Kasumi-1 (cell line): ENCODE data around the gene PLSCR2.
"Not testable (repeated sequence)": the region's sequence is repeated elsewhere in the genome, so short reads cannot be mapped to it uniquely, and the experiment has no call there.

Experiments
- DNase-seq, 2 experiments: peaks; one replicate each; lab custom pipeline; 2025; lab: John Stamatoyannopoulos, UW

The PLSCR2 gene

DNA sequence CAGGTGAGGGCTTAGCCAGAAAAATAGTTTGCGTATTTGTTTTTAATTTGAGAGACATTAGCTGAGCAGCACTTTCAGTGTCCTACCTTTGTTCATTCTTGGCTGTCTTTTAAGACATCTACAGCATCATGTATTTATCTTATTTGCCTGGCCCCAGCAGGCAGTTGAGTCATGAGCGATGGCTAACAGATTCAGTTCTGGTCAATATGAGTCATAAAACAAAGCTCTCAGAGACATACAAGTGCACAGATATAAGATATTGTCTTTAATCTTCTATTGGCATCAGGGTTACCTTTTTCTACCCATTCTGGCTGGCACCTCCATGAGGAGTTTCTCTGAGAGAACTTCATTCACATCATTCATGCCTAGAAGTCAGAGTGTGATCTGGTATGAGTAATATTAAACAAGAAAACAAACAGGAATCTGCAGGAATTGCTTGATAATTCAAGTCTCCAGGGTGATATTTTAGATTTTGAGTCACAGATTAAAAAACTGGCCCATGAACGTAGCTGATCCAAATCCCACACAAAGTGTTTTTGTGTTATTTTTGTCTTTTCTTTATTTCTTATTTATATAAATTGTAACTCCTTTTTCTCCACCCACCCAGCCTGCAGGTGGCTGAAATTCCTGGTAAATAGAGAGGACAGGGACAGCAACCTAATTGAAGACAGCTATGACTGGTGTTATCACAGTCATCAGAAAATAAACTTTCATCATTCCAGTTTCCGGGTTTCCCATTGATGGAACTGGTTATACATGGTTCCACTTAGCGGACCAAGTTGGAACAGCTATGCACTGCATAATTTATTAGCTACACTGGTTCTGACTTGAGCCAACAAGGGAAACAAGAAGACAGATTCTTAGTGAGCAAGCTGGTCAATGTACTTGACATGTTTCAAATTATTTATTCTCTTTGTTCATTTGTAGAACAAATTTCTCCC lies 47.3 kb downstream of the PLSCR2 start:
- no peak for DNase-seq

GRCh38 chr3:146416366-146416765 lies 53.0 kb downstream of the PLSCR2 start:
- DNase-seq, result no peak

DNA sequence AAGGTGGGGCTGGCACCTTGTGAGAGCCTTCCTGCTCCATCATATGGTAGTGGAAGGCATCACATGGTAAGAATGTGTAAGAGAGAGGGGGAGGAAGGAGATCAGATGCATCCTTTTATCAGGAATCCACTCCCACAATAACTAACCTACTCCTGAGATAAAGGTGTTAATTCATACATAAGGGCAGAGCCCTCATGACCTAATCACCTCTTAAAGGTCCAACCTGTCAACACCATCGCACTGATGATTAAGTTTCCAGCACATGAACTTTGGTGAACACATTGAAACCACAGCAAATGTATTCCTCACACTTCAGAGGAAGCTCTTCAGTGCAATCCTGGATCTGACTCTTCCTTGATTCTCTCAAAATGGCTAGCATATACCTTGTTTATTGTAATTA lies 55.4 kb downstream of the PLSCR2 start:
- no peak for DNase-seq

DNA sequence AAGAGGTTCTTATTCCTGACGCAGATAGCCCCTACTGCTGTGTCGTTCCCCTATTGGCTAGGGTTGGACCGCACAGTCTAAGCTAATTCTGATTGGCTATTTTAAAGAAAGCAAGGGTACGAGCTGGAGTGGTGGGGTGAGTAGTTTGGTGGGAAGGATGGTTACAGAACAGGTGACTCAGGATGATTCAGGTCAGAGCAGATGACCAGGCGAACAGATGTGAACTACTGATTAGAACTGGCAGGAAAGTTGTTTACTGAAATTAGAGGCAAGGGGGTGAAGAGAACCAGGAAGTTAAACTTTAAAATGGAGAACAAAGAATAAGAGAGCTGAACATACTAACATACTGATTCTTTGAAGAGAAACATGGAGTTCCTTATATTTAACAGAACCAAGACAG lies 56.6 kb downstream of the PLSCR2 start:
- DNase-seq, result not testable (repeated sequence)

GRCh38 chr3:146407956-146408355 lies 61.4 kb downstream of the PLSCR2 start:
- no peak for DNase-seq

GRCh38 chr3:146404436-146404835 lies 64.9 kb downstream of the PLSCR2 start:
- DNase-seq, result no peak

DNA sequence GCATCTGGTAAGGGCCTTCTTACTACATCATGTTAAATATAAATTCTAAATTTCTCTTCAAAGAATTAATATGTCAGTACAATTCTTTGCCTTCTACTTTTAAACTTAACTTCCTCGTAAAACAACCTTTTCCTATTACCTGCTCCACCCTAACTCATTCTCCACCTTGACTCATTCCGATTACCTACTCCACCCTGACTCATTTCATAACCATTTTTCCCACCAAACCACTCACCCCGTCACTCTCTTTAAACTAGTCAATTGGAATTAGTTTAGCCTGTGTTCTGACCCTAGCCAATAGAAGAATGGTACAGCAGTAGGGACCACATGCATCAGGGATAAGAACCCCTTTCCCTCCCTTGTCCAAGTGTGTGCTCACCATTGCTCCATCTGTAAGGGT lies 65.6 kb downstream of the PLSCR2 start:
- no peak for DNase-seq

GRCh38 chr3:146396792-146397191 lies 72.6 kb downstream of the PLSCR2 start:
- DNase-seq, result peak; percentile 50 to 63

DNA sequence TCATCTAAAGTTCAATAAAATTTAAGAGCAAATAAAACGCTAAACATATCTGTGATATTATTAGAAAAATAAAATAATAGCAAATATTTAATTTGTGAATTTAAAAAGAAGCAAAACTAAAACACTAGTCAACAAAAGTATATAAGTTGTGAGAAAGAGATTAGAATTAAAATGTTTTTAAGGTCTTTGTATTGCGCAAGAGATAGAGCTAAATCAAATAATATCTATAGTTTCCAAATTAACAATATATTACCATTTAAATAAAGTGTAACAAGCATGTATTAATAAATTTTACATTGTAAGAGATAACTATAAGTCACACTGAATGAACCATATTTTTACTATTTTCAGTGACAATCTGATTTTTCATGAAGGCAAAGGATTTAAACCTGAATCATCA lies 74.2 kb downstream of the PLSCR2 start:
- DNase-seq, result no peak

DNA sequence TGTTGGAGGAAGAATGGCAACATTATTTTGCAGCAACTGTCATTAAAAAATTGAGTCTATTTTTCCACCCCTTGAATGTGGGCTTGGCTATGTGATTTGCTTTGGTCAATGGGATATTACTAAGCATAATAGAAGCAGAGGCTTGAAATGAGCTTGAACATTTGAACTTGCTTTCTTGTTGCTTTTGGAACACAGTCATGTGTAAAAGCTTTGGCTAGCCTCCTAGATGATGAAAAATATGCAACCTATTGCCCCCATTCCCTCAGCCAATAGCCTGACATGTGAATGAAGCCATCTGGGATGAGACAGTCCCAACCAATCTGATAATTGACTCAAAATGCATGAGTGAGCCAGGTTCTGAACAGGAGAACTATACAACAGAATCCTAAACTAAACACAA lies 78.4 kb downstream of the PLSCR2 start:
- DNase-seq, result no peak

DNA sequence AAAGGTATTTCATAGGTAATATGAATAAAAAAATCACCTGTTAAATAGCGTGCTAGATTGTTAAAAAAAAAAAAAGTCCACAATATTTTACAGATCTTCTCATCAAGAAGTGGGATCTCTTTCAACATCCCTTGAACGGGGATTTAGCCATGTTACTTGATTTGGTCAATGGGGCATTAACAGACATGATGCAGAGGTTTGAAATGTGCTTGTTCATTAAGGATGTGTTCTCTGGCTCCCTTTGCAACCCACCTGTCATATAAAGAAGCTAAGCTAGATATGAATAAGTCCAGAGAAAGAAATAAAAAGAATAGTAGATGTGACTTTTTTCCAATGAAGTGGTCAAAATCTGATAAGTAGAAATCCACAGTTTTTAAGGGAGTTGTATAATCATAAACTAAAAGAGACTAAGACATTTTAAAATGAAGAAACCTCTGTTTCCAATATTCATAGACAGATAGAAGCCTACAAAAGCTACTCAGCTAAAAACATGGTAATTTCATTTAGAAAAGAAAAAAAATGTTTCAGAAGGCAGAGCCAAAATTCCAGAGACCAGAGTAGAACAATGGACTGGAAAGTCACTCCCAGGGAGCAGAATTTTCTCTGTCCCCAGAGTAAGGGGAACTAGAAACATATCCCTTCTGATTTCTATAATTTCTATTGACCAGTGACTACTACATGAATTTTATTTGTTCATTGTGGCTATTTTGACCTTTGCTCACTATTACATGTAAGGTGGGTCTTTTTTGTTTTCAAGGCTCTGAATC lies 79.2 kb downstream of the PLSCR2 start:
- DNase-seq, result no peak

DNA sequence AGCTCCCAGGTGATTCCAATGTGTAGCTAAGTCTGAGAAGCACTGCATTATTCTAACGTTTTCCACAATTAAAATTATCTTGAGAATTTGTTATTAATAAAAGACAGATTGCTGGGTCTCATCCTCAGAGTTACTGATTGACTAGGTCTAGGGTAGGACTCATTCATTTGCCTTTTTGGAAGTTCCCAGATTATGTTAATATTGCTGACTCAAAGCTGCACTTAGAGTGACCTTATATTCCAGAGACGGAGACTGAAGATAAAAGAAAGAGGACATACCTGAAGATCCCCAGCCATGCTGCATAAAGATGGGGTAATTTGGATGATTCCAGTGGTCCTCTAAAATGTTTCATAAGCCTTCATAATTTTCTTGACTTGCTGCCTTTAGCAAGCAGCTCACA lies 81.8 kb downstream of the PLSCR2 start:
- DNase-seq, result no peak

DNA sequence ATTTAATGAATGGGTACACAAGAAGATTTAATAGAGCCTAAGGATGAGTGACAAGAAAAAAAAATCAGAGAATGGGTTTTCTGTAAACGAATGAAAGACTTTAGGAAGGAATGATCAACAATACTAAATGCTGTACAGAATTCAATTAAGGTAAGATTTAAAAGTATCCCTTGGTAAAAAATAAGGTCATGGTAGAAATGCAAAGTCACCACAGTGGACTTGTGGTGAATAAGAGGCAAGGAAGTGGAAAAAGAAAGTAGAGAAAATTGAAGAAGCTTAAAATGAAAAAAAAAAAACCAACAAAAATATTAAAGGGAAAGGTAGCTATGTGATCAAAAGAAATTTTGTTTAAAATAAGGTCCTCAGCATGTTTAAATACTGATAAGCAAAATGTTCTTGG lies 82.4 kb downstream of the PLSCR2 start:
- DNase-seq, result no peak

GRCh38 chr3:146384786-146385185 lies 84.6 kb downstream of the PLSCR2 start:
- no peak for DNase-seq
